Fibroblast of lung (primary cell): Measurements from ENCODE around the gene GUCY2D. TPM values are rescaled to one million over a fixed set of nuclear protein-coding genes. Genes with fewer than 3 reads are reported as not detected.

Experiments
- DNase-seq, 2 donors: peaks; one replicate each; pipeline versions ENCODE4 v3.0.0 to v3.0.0-alpha.2; 2010; ENCODE audit warnings: low read depth in 2 of 2
- H2AFZ ChIP-seq: 2 replicates; pipeline ENCODE4 v1.5.1; 2012; ENCODE audit warnings: low read length, control low read depth, inconsistent platforms
- H3K27ac ChIP-seq: 2 replicates; pipeline ENCODE4 v1.5.1; 2011; ENCODE audit warnings: low read length, control low read depth; ENCODE audit not compliant: insufficient read depth
- H3K27me3 ChIP-seq: 2 replicates; pipeline ENCODE4 v1.5.1; 2011; ENCODE audit warnings: mild to moderate bottlenecking, low read length; ENCODE audit not compliant: control insufficient read depth, insufficient read depth
- H3K36me3 ChIP-seq: 2 replicates; pipeline ENCODE4 v1.5.1; 2011; ENCODE audit warnings: low read length; ENCODE audit not compliant: control insufficient read depth, insufficient read depth
- H3K4me1 ChIP-seq: 2 replicates; pipeline ENCODE4 v1.5.1; 2011; ENCODE audit warnings: low read length; ENCODE audit not compliant: control insufficient read depth, insufficient read depth; ENCODE audit errors: extremely low read depth
- H3K4me2 ChIP-seq: 2 replicates; pipeline ENCODE4 v1.5.1; 2011; ENCODE audit warnings: low read length, control low read depth; ENCODE audit not compliant: insufficient read depth; ENCODE audit errors: extremely low read depth
- H3K4me3 ChIP-seq, 4 experiments: fragments of 200-600 bp in 1 of 4; sonication (generic) in 1 of 4; replicated peaks in 1 of 4; 2 replicates each; pipeline ENCODE4 v1.5.1; 2011 to 2016; ENCODE audit warnings: low read length in 4 of 4, low read depth in 3 of 4, mild to moderate bottlenecking in 3 of 4, control low read depth in 2 of 4, inconsistent platforms in 1 of 4, mixed read lengths in 1 of 4; ENCODE audit not compliant: insufficient read depth in 1 of 4; ENCODE audit errors: control extremely low read depth in 1 of 4
- H3K79me2 ChIP-seq: 2 replicates; pipeline ENCODE4 v1.5.1; 2012; ENCODE audit warnings: mild to moderate bottlenecking, low read length, inconsistent platforms; ENCODE audit not compliant: control insufficient read depth, insufficient read depth
- H3K9ac ChIP-seq: 2 replicates; pipeline ENCODE4 v1.5.1; 2011; ENCODE audit warnings: mild to moderate bottlenecking, low read length, control low read depth; ENCODE audit not compliant: insufficient read depth
- H3K9me3 ChIP-seq: 2 replicates; pipeline ENCODE4 v1.5.1; 2012; ENCODE audit warnings: low read depth, low read length; ENCODE audit not compliant: control insufficient read depth, insufficient read depth
- H4K20me1 ChIP-seq: 2 replicates; pipeline ENCODE4 v1.5.1; 2011; ENCODE audit warnings: low read length; ENCODE audit not compliant: control insufficient read depth, insufficient read depth; ENCODE audit errors: extremely low read depth
- EZH2 ChIP-seq: IDR thresholded peaks from 2 replicates; pipeline ENCODE4 v1.5.1; 2012; ENCODE audit warnings: low read length, control low read depth, mild to moderate bottlenecking; ENCODE audit errors: missing control alignments
- polyA plus RNA-seq, 2 donors: library from polyadenylated mRNA; depleted of rRNA in 1 of 2; stranded (reverse) in 1 of 2; unstranded in 1 of 2; fragments of >200 nt; gene quantifications; 2 replicates each; pipeline ENCODE4 v1.2.1, GENCODE V29; 2011 to 2012; ENCODE audit warnings: missing spikeins in 1 of 2
- total RNA-seq: library from RNA; depleted of rRNA; stranded (reverse); fragments of >200 nt; gene quantifications from 2 replicates; pipeline ENCODE4 v1.2.1, GENCODE V29; 2014
- TF ChIP-seq, protein P1 (sequence below), 2 donors: IDR thresholded peaks in 1 of 2; conservative IDR thresholded peaks in 1 of 2; 1 replicate in 1 of 2; 2 replicates in 1 of 2; pipeline ENCODE4 v1.5.1; 2011 to 2012; ENCODE audit warnings: low read length in 2 of 2, control low read depth in 1 of 2, inconsistent platforms in 1 of 2, low read depth in 1 of 2, mild to moderate bottlenecking in 1 of 2

The GUCY2D gene
- total and polyA plus RNA-seq, 2 donors (not counting 1 experiment from before 2014, with no cell fraction given) = not detected

DNA sequence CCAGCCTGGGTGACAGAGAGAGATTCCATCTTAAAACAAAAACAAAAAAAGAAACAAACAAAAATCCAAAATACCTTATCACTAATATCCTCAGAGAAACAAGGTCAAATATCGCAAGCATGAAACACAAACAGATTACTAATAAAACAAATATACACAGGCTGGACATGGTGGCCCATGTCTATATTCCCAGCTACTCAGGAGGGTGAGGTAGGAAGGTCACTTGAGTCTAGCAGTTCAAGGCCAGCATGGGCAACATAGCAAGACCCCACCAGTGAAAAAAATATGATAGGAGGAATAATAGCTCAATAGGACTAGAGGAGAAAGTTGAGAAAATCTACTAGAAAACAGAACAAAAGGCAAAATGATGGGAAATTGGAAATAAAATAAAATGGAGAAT, 29.5 kb downstream of the GUCY2D start:
- H3K36me3 ChIP-seq = no peaks in the 10 kb centered on the region
- no peak overlapping the region for H3K27ac ChIP-seq
- H3K27me3 ChIP-seq = peaks cover 6% of the 10 kb centered on the region
- H3K9ac ChIP-seq = no peak overlapping the region
- no peaks in the 10 kb centered on the region for H3K79me2 ChIP-seq
- H3K4me2 ChIP-seq = no peak overlapping the region
- H4K20me1 ChIP-seq = no peaks in the 10 kb centered on the region
- TF ChIP-seq, protein P1, sequence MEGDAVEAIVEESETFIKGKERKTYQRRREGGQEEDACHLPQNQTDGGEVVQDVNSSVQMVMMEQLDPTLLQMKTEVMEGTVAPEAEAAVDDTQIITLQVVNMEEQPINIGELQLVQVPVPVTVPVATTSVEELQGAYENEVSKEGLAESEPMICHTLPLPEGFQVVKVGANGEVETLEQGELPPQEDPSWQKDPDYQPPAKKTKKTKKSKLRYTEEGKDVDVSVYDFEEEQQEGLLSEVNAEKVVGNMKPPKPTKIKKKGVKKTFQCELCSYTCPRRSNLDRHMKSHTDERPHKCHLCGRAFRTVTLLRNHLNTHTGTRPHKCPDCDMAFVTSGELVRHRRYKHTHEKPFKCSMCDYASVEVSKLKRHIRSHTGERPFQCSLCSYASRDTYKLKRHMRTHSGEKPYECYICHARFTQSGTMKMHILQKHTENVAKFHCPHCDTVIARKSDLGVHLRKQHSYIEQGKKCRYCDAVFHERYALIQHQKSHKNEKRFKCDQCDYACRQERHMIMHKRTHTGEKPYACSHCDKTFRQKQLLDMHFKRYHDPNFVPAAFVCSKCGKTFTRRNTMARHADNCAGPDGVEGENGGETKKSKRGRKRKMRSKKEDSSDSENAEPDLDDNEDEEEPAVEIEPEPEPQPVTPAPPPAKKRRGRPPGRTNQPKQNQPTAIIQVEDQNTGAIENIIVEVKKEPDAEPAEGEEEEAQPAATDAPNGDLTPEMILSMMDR (conservative IDR thresholded peaks at IDR 0.05 in 1 of 2, IDR thresholded peaks at IDR 0.05 in 1 of 2; ENCODE audit: low read depth in 1 of 2, low read length in 2 of 2) = no peak
- H3K4me3 ChIP-seq = no peak overlapping the region
- no peaks in the 10 kb centered on the region for H3K4me1 ChIP-seq
- DNase-seq = no peak
- no peak overlapping the region for H2AFZ ChIP-seq
- no peaks in the 10 kb centered on the region for H3K9me3 ChIP-seq

DNA sequence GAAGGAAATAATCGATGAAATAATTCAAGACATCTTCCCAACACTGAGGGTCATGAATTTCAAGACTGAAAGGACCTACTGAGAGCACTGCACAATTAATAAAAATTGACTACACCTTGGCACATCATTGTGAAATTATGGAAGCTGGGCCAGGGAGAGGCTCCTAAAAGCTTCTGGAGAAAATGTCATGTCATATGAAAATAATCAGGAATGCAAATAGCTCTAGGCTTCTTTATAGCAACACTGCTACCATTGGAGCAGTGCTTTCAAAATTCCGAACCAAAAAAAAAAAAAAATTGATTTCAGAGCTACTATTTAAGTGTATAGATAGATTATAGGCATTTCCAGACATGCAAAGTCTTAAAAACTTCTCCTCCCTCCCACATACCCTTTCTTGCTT, 30.0 kb downstream of the GUCY2D start:
- Histone ChIP-seq H3K4me2 (no peak overlapping the region), H3K27ac (no peak overlapping the region), H3K4me1 (no peaks in the 10 kb centered on the region), H3K27me3 (peaks cover 6% of the 10 kb centered on the region), H2AFZ (no peak overlapping the region), H3K4me3 (no peak overlapping the region), H4K20me1 (no peaks in the 10 kb centered on the region), H3K36me3 (no peaks in the 10 kb centered on the region), H3K9ac (no peak overlapping the region), H3K9me3 (no peaks in the 10 kb centered on the region), H3K79me2 (no peaks in the 10 kb centered on the region)
- TF ChIP-seq EZH2 = no peak
- no peak for DNase-seq

DNA sequence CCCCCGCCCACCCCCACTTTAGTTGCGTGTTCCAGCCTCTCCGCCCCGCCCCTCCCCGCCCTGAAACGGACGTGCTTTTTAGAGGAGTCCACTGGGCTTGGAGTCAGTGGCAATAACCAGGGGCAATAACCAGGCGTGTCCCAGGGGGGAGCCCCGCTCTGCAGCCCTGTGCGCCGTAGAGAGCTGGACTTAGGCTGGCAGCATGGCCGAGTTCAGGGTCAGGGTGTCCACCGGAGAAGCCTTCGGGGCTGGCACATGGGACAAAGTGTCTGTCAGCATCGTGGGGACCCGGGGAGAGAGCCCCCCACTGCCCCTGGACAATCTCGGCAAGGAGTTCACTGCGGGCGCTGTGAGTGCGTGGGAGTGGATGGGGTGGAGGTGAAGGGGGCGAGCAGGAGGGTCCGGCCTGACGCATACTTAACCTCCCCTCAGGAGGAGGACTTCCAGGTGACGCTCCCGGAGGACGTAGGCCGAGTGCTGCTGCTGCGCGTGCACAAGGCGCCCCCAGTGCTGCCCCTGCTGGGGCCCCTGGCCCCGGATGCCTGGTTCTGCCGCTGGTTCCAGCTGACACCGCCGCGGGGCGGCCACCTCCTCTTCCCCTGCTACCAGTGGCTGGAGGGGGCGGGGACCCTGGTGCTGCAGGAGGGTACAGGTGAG, 36.7 kb downstream of the GUCY2D start, which contains the start of gene ALOX15B:
TSS of gene ALOX15B (plus strand) at position 106 of the 657 bp plus-strand sequence. CDS start at position 203, 97 bp downstream.
- H3K4me3 ChIP-seq = no peak within 1 kb of the TSS
- H3K27ac ChIP-seq = no peak within 1 kb of the TSS
- H3K4me2 ChIP-seq = no peak within 1 kb of the TSS
- no peak for DNase-seq
- H3K36me3 ChIP-seq = no peaks in the 10 kb centered on the region
- H3K9me3 ChIP-seq = no peaks in the 10 kb centered on the region
- H2AFZ ChIP-seq = no peak within 1 kb of the TSS
- H3K79me2 ChIP-seq = no peaks in the 10 kb centered on the region
- no peak within 1 kb of the TSS for H3K9ac ChIP-seq
- H4K20me1 ChIP-seq = no peaks in the 10 kb centered on the region
- no peaks in the 10 kb centered on the region for H3K4me1 ChIP-seq
- H3K27me3 ChIP-seq = peaks cover 5% of the 10 kb centered on the region
- no peak for TF ChIP-seq EZH2
- TF ChIP-seq, protein P1 (conservative IDR thresholded peaks at IDR 0.05 in 1 of 2, IDR thresholded peaks at IDR 0.05 in 1 of 2; ENCODE audit: low read depth in 1 of 2, low read length in 2 of 2) = no peak
